HG03045 (cell line): ENCODE data around the gene SPDYE3.
"Not testable (repeated sequence)": the region's sequence is repeated elsewhere in the genome, so short reads cannot be mapped to it uniquely, and the experiment has no call there.

Source experiments
- ATAC-seq: cut with Tn5 transposase; IDR thresholded peaks from one replicate; pipeline ENCODE4 v1.9.1; 2021; ENCODE audit warnings: mild to moderate bottlenecking, moderate library complexity; ENCODE audit not compliant: unreplicated experiment

Gene SPDYE3

GRCh38 chr7:100348805-100349204 lies 41.3 kb downstream of the SPDYE3 start:
- no peak for ATAC-seq

GRCh38 chr7:100349757-100350156 lies 42.3 kb downstream of the SPDYE3 start:
- ATAC-seq: no peak

GRCh38 chr7:100351657-100352058 lies 44.2 kb downstream of the SPDYE3 start:
- no peak for ATAC-seq

GRCh38 chr7:100352230-100352781 lies 44.8 kb downstream of the SPDYE3 start:
- ATAC-seq: not testable (repeated sequence)

GRCh38 chr7:100352984-100353684 lies 45.6 kb downstream of the SPDYE3 start:
- no peak for ATAC-seq

- no peak for ATAC-seq
These were observed 46.3 kb downstream of the SPDYE3 start for GRCh38 chr7:100353685-100354330.

- no peak for ATAC-seq
These were observed 49.0 kb downstream of the SPDYE3 start for GRCh38 chr7:100356416-100357068.

- ATAC-seq: no peak
These were observed 49.6 kb downstream of the SPDYE3 start for GRCh38 chr7:100357131-100357561.

- ATAC-seq: no peak
These were observed 50.7 kb downstream of the SPDYE3 start, which contains the start of gene PILRB for GRCh38 chr7:100358027-100358856. Gene PILRB, plus strand, starts transcription at chr7:100358117. Its CDS starts 186 bp downstream, at chr7:100358303.

- no peak for ATAC-seq
These were observed 51.3 kb downstream of the SPDYE3 start for GRCh38 chr7:100358857-100359212.

- no peak for ATAC-seq
These were observed 52.8 kb downstream of the SPDYE3 start for GRCh38 chr7:100360135-100360854.

GRCh38 chr7:100363098-100363497 lies 55.6 kb downstream of the SPDYE3 start:
- ATAC-seq: no peak

GRCh38 chr7:100363797-100364196 lies 56.3 kb downstream of the SPDYE3 start:
- not testable (repeated sequence) for ATAC-seq

GRCh38 chr7:100364480-100364879 lies 57.0 kb downstream of the SPDYE3 start:
- no peak for ATAC-seq

GRCh38 chr7:100365998-100366367 lies 58.5 kb downstream of the SPDYE3 start:
- ATAC-seq: not testable (repeated sequence)

GRCh38 chr7:100366411-100367250 lies 59.1 kb downstream of the SPDYE3 start:
- peak; percentile 40 for ATAC-seq

GRCh38 chr7:100367251-100367620 lies 59.7 kb downstream of the SPDYE3 start:
- no peak for ATAC-seq

- no peak for ATAC-seq
These were observed 60.4 kb downstream of the SPDYE3 start for GRCh38 chr7:100367676-100368613.
